A673 (cell line): ENCODE data around the gene DDX39A. TPM values are rescaled to one million over a fixed set of nuclear protein-coding genes. Genes with fewer than 3 reads are reported as not detected.
A peak's percentile ranks its signal among the peaks of the same experiment; 100 is the strongest.

Experiments used
- BruUV-seq: library from RNA; stranded (reverse); fragments of 400-500 nt; replicated peaks from 2 replicates; lab custom pipeline; 2021; lab: Mats Ljungman, UMichigan
- CTCF ChIA-PET: fragments of 300-600 bp; sonication (Branson Sonifier 250); formaldehyde crosslinking; loops from one replicate; lab custom pipeline; 2022; ENCODE audit warnings: antibody characterized with exemption; lab: Charles Lee
- POLR2A ChIA-PET: fragments of 300-600 bp; sonication (Branson Sonifier 250); formaldehyde crosslinking; loops from one replicate; lab custom pipeline; 2022; ENCODE audit warnings: antibody characterized with exemption; ENCODE audit not compliant: low non-redundant PET; lab: Charles Lee
- DNase-seq: peaks from one replicate; pipeline ENCODE4 v3.0.0-alpha.2; 2015; ENCODE audit warnings: low spot score
- H3K27ac ChIP-seq: fragments of 200-600 bp; sonication (generic); 2 replicates; pipeline ENCODE4 v1.5.1; 2016; ENCODE audit warnings: mixed run types, low read depth, mild to moderate bottlenecking, mixed read lengths, antibody characterized with exemption, low read length; ENCODE audit not compliant: poor library complexity, severe bottlenecking
- H3K27me3 ChIP-seq: fragments of 200-600 bp; sonication (generic); replicated peaks from 2 replicates; pipeline ENCODE4 v1.6.1; 2017; ENCODE audit warnings: mixed run types, low read depth, mild to moderate bottlenecking, mixed read lengths, antibody characterized with exemption, low read length; ENCODE audit not compliant: insufficient read depth, poor library complexity
- H3K36me3 ChIP-seq: fragments of 200-600 bp; sonication (generic); 2 replicates; pipeline ENCODE4 v1.6.1; 2016; ENCODE audit warnings: mixed run types, mild to moderate bottlenecking, mixed read lengths, antibody characterized with exemption, low read length; ENCODE audit not compliant: insufficient read depth, poor library complexity, severe bottlenecking
- H3K4me1 ChIP-seq: fragments of 200-600 bp; sonication (generic); 2 replicates; pipeline ENCODE4 v1.6.1; 2017; ENCODE audit warnings: mixed run types, mild to moderate bottlenecking, mixed read lengths, antibody characterized with exemption, low read length; ENCODE audit not compliant: insufficient read depth, poor library complexity, severe bottlenecking
- H3K4me3 ChIP-seq: fragments of 200-600 bp; sonication (generic); 2 replicates; pipeline ENCODE4 v1.5.1; 2016; ENCODE audit warnings: low read depth, mixed run types, mild to moderate bottlenecking, mixed read lengths, low read length; ENCODE audit not compliant: poor library complexity, severe bottlenecking
- H3K9me3 ChIP-seq: fragments of 200-600 bp; sonication (generic); 2 replicates; pipeline ENCODE4 v1.6.1; 2016; ENCODE audit warnings: mixed run types, low read depth, mild to moderate bottlenecking, mixed read lengths, antibody characterized with exemption, low read length; ENCODE audit not compliant: poor library complexity, severe bottlenecking
- EZH2 ChIP-seq: fragments of 200-600 bp; sonication (generic); IDR thresholded peaks from 2 replicates; pipeline ENCODE4 v1.6.1; 2017; ENCODE audit warnings: borderline replicate concordance, low read depth, mild to moderate bottlenecking, mixed read lengths, antibody characterized with exemption, low read length; ENCODE audit not compliant: poor library complexity, severe bottlenecking
- intact Hi-C: fragments of 100-400 bp; cut with micrococcal nuclease; formaldehyde crosslinking; loops from one replicate; pipeline ENCODE4 v1.10.0; 2022; ENCODE audit not compliant: unreplicated experiment
- total RNA-seq: library from RNA; stranded (reverse); gene quantifications from 2 replicates; pipeline ENCODE4 v1.2.3, GENCODE V29; 2021
- TF ChIP-seq, protein P1 (sequence below): fragments of 300-800, 200-600 bp; sonication (generic); conservative IDR thresholded peaks from 2 replicates; pipeline ENCODE4 v1.5.1; 2017; ENCODE audit warnings: low read depth, mild to moderate bottlenecking, antibody characterized with exemption, low read length, moderate library complexity, mixed read lengths

DDX39A gene
- total RNA-seq, 1 experiment from 2014 or later, result 223 TPM

DNA sequence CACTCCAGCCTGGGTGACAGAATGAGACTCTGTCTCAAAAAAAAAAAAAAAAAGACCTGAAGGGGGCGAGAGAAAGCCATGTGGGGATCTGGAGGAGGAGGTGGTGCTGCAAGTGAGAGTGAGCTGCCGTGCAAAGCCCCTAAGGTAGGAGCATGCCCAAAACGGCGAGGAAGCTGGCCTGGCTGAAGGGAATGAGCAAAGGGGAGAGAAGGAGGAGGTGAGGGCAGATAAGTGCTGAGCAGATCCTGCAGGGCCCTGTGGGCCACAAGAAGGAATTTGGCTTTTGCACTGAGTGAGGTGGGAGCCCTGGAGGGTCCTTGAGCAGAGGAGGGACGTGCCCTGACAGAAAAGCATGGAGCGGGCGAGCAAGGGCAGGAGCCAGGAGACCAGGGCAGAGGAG lies 57.3 kb downstream of the DDX39A start:
- H3K4me3 ChIP-seq, result no peak overlapping the region
- BruUV-seq, result TSS peak; percentile 33
- CTCF ChIA-PET, result interaction anchor here (0.6 to 1.1 kb wide), 19 partner anchors 14 to 362 kb away, joined by 3 to 22 read pairs (median 4); partner anchors contain the start of gene ASF1B

More for the DNA sequence above, 57.3 kb downstream of the DDX39A start:
- Histone ChIP-seq H3K36me3 (no peaks in the 10 kb centered on the region), H3K4me1 (peaks cover 16% of the 10 kb centered on the region), H3K27me3 (no peaks in the 10 kb centered on the region), H3K9me3 (no peaks in the 10 kb centered on the region), H3K27ac (no peak overlapping the region)
- TF ChIP-seq, protein P1, sequence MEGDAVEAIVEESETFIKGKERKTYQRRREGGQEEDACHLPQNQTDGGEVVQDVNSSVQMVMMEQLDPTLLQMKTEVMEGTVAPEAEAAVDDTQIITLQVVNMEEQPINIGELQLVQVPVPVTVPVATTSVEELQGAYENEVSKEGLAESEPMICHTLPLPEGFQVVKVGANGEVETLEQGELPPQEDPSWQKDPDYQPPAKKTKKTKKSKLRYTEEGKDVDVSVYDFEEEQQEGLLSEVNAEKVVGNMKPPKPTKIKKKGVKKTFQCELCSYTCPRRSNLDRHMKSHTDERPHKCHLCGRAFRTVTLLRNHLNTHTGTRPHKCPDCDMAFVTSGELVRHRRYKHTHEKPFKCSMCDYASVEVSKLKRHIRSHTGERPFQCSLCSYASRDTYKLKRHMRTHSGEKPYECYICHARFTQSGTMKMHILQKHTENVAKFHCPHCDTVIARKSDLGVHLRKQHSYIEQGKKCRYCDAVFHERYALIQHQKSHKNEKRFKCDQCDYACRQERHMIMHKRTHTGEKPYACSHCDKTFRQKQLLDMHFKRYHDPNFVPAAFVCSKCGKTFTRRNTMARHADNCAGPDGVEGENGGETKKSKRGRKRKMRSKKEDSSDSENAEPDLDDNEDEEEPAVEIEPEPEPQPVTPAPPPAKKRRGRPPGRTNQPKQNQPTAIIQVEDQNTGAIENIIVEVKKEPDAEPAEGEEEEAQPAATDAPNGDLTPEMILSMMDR, result peak; percentile 46; the same call in 1 of the 2 replicates
- no peak for TF ChIP-seq EZH2
- intact Hi-C loops, result loop anchor here (2.0 to 5.0 kb wide), 2 partner anchors 45 to 115 kb away; partner anchors contain the start of gene PTGER1
- POLR2A ChIA-PET, result interaction anchor here (0.6 kb wide), 1 partner anchor 489 kb away, joined by 22 read pairs; no protein-coding TSS in a partner anchor
- DNase-seq, result peak; percentile 71

Other genes with a start within 250 kb of the DDX39A start
- 66.1 and 72.0 TPM in 2 replicates for gene ADGRL1, start 213.2 kb downstream of the DDX39A start, total RNA-seq
- 45.7 and 51.7 TPM in 2 replicates for gene ADGRE5, start 37.9 kb downstream of the DDX39A start, total RNA-seq
- 91.4 and 127 TPM in 2 replicates for gene PKN1, start 14.0 kb upstream of the DDX39A start, total RNA-seq
- gene PTGER1, start 56.0 kb upstream of the DDX39A start, total RNA-seq, result 0.72 TPM in 1 of 2 replicates, not detected in the other
- gene GIPC1, start 76.8 kb upstream of the DDX39A start, total RNA-seq, result 59.4 and 61.7 TPM in 2 replicates
- 105 and 122 TPM in 2 replicates for gene DNAJB1, start 99.1 kb upstream of the DDX39A start, total RNA-seq
- 189 and 203 TPM in 2 replicates for gene TECR, start 110.3 kb upstream of the DDX39A start, total RNA-seq
- 180 and 196 TPM in 2 replicates for gene NDUFB7, start 152.7 kb upstream of the DDX39A start, total RNA-seq
- not detected in 2 replicates for gene CLEC17A, start 163.7 kb upstream of the DDX39A start, total RNA-seq